SIG-M5 (cell line): Measurements from ENCODE around the gene IER3.

Experiments used
- DNase-seq: peaks from one replicate; lab custom pipeline; 2025; lab: John Stamatoyannopoulos, UW

IER3 gene

DNA sequence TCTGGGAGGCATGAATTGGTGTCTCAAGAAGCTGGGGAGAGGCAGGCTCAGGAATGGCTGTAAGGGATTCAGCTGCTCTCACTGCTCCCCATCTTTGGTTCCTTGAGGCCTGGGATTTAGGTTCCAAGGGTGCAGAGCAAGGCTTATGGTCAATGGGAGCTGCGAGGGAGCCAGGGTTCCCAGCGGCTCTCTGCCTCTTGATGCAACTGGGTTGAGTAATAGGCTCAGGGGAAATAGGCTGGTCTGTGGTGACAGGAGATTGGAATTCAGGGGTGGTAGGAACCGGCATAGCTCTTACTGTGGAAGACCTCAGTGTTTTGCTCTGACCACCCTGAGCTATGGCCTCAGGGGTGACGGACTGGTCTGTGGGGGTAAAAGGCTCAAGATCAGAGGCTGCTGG, 40.5 kb downstream of the IER3 start:
- no peak for DNase-seq

DNA sequence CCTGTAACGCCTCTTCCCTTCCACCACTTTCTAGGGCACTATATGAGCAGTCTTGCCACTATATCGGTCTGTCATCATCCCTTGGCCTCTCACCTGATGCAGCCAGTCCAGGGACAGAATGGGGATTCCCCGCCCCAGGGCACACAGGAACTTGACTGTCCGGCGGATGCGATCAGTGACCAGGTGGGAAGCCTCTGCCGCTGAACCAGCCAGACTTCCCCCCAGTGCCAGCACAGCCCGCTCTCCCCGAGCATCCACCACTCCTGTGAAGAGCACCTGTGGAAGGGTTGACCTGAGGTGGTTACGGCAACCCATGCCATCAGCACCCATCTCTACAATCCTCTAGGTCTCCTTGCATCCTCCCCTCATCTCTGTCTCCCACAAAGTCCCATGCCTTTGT, 41.3 kb downstream of the IER3 start:
- no peak for DNase-seq

DNA sequence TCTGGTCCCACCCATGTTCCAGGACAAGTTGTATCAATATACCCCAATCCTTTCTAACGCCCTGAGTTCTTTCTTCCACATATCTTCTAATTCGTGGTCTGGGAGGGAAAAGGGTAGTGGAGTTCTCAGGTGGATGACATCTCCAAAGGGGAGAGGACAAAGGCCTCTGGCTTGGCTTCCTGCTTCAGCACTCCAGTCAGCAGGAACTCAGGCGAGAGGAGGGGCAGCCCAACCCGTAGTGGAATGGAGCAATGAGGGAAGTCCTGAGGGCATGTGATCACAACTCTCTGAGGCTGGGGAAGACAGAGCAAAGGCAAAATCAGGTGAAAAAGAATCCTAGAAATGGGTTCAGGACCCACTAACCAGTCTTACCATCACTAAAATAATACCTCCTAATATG, 44.0 kb downstream of the IER3 start:
- DNase-seq: no peak

DNA sequence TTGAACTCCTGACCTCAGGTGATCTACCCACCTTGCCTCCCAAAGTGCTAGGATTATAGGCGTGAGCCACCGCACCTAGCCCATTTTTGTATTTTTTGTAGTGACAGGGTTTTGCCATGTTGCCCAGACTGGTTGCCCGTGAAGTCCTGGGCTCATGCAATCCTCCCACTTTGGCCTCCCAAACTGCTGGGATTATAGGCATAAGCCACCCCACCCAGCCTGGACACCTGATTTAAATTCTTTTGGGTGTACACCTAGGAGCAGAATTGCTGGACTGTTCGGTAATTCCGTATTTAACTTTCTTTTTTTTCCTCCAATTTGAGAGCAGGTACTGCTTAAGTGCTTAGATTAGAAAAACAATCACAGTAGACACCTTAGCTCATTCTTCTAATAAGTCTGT, 47.9 kb downstream of the IER3 start:
- DNase-seq: no peak
